PC-3 (cell line): ENCODE results near the gene HDLBP. TPM values are rescaled to one million over a fixed set of nuclear protein-coding genes. Genes with fewer than 3 reads are reported as not detected.

ENCODE experiments used
- ATAC-seq: fragments of 200-7000 bp; cut with Tn5 transposase; 2 replicates; pipeline ENCODE4 v1.9.1; 2020; ENCODE audit warnings: mild to moderate bottlenecking, moderate library complexity
- BruUV-seq: library from RNA; stranded (reverse); fragments of 400-500 nt; replicated peaks from 2 replicates; lab custom pipeline; 2021; lab: Mats Ljungman, UMichigan
- CTCF ChIA-PET: fragments of 300-600 bp; sonication (Branson Sonifier 250); formaldehyde crosslinking; loops from one replicate; lab custom pipeline; 2022; ENCODE audit warnings: antibody characterized with exemption; lab: Charles Lee
- POLR2A ChIA-PET: fragments of 300-600 bp; sonication (Branson Sonifier 250); formaldehyde crosslinking; loops from one replicate; lab custom pipeline; 2022; ENCODE audit warnings: antibody characterized with exemption; ENCODE audit not compliant: unreplicated experiment; lab: Charles Lee
- DNase-seq: peaks from one replicate; pipeline ENCODE4 v3.0.0-alpha.2; 2015
- H2AFZ ChIP-seq: fragments of 300-600 bp; sonication (generic); 2 replicates; pipeline ENCODE4 v1.6.0; 2016; ENCODE audit warnings: antibody characterized with exemption, low read length
- H3F3A ChIP-seq: fragments of 300-600 bp; sonication (generic); one replicate; pipeline ENCODE4 v1.6.0; 2017; ENCODE audit warnings: antibody characterized with exemption, low read length, control low read depth, mild to moderate bottlenecking; ENCODE audit not compliant: unreplicated experiment
- H3K27ac ChIP-seq: fragments of 300-600 bp; sonication (generic); 2 replicates; pipeline ENCODE4 v1.5.1; 2016; ENCODE audit warnings: mild to moderate bottlenecking, low read length
- H3K27me3 ChIP-seq: fragments of 300-600 bp; sonication (generic); 2 replicates; pipeline ENCODE4 v1.6.1; 2016; ENCODE audit warnings: low read length, mixed read lengths
- H3K36me3 ChIP-seq: fragments of 300-600 bp; sonication (generic); 2 replicates; pipeline ENCODE4 v1.6.1; 2016; ENCODE audit warnings: low read depth, mixed run types, low read length, mixed read lengths
- H3K4me1 ChIP-seq: fragments of 300-600 bp; sonication (generic); 2 replicates; pipeline ENCODE4 v1.5.1; 2016; ENCODE audit warnings: low read length; ENCODE audit not compliant: insufficient read depth
- H3K4me2 ChIP-seq: fragments of 300-600 bp; sonication (generic); 2 replicates; pipeline ENCODE4 v1.6.0; 2016; ENCODE audit warnings: low read length
- H3K4me3 ChIP-seq: fragments of 300-600 bp; sonication (generic); 2 replicates; pipeline ENCODE4 v1.5.1; 2016; ENCODE audit warnings: mild to moderate bottlenecking, low read length, mixed read lengths
- H3K79me2 ChIP-seq: fragments of 300-600 bp; sonication (generic); 2 replicates; pipeline ENCODE4 v1.6.1; 2017; ENCODE audit warnings: low read length, mixed read lengths
- H3K9ac ChIP-seq: fragments of 300-600 bp; sonication (generic); 2 replicates; pipeline ENCODE4 v1.6.0; 2016; ENCODE audit warnings: mild to moderate bottlenecking, low read length
- H3K9me2 ChIP-seq: fragments of 300-600 bp; sonication (generic); replicated peaks from 2 replicates; pipeline ENCODE4 v1.6.1; 2016; ENCODE audit warnings: mixed run types, low read length, mixed read lengths
- H3K9me3 ChIP-seq: fragments of 300-600 bp; sonication (generic); 2 replicates; pipeline ENCODE4 v1.6.1; 2016; ENCODE audit warnings: low read length, mixed read lengths
- H4K20me1 ChIP-seq: fragments of 300-600 bp; sonication (generic); 2 replicates; pipeline ENCODE4 v1.6.1; 2016; ENCODE audit warnings: low read length, mixed read lengths
- CTCF ChIP-seq: fragments of 300-600 bp; sonication (generic); conservative IDR thresholded peaks from 2 replicates; pipeline ENCODE4 v1.5.1; 2017; ENCODE audit warnings: antibody characterized with exemption, low read depth, mild to moderate bottlenecking, low read length
- EZH2 ChIP-seq: fragments of 300-600 bp; sonication (generic); IDR thresholded peaks from one replicate; pipeline ENCODE4 v1.6.1; 2017; ENCODE audit warnings: antibody characterized with exemption, mild to moderate bottlenecking, low read length; ENCODE audit not compliant: unreplicated experiment
- EZH2phosphoT487 ChIP-seq: fragments of 300-600 bp; sonication (generic); IDR thresholded peaks from 2 replicates; pipeline ENCODE4 v1.6.1; 2018; ENCODE audit warnings: mild to moderate bottlenecking, antibody characterized with exemption, low read length, borderline replicate concordance
- intact Hi-C: fragments of 100-400 bp; cut with micrococcal nuclease; formaldehyde crosslinking; loops from 2 replicates; pipeline ENCODE4 v1.9.0; 2023
- total RNA-seq: library from RNA; depleted of rRNA; stranded (reverse); fragments of >200 nt; gene quantifications from 2 replicates; pipeline ENCODE4 v1.2.3, GENCODE V29; 2014

Gene HDLBP
- total RNA-seq, 1 experiment from 2014 or later = 410 TPM

GRCh38 chr2:241344925-241345651, 29.6 kb upstream of the HDLBP start:
- Histone ChIP-seq H3K9ac (no peak overlapping the region), H3K4me3 (no peak overlapping the region), H3K4me2 (no peak overlapping the region), H2AFZ (no peak overlapping the region), H3K27me3 (no peaks in the 10 kb centered on the region), H3K79me2 (no peaks in the 10 kb centered on the region), H3K9me3 (no peaks in the 10 kb centered on the region), H3K4me1 (no peaks in the 10 kb centered on the region), H3K36me3 (peaks cover 54% of the 10 kb centered on the region), H3K9me2 (no peaks in the 10 kb centered on the region), H3K27ac (no peak overlapping the region), H4K20me1 (0 out of 2 replicates have a peak, but pooled peaks cover 7% of the 10 kb centered on the region), H3F3A (no peaks in the 10 kb centered on the region)
- TF ChIP-seq EZH2 = no peak
- TF ChIP-seq EZH2phosphoT487 = no peak
- no peak for TF ChIP-seq CTCF
- no peak for DNase-seq
- intact Hi-C loops = no loop called here
- POLR2A ChIA-PET = no interaction called here
- CTCF ChIA-PET = no interaction called here
- no TSS peak for BruUV-seq
- ATAC-seq = no peak

GRCh38 chr2:241340631-241341163, 25.2 kb upstream of the HDLBP start:
- Histone ChIP-seq H3K4me3 (no peak overlapping the region), H3K4me1 (no peaks in the 10 kb centered on the region), H3K4me2 (no peak overlapping the region), H3K9me3 (no peaks in the 10 kb centered on the region), H3K27ac (no peak overlapping the region), H3F3A (no peaks in the 10 kb centered on the region), H3K9me2 (no peaks in the 10 kb centered on the region), H3K36me3 (peaks cover 56% of the 10 kb centered on the region), H3K79me2 (no peaks in the 10 kb centered on the region), H2AFZ (no peak overlapping the region), H3K27me3 (no peaks in the 10 kb centered on the region), H4K20me1 (0 out of 2 replicates have a peak, but pooled peaks cover 11% of the 10 kb centered on the region), H3K9ac (no peak overlapping the region)
- intact Hi-C loops = no loop called here
- POLR2A ChIA-PET = no interaction called here
- CTCF ChIA-PET = interaction anchor here (0.6 kb wide), 1 partner anchor 44 kb away, joined by 3 read pairs; no protein-coding TSS in a partner anchor
- no peak for DNase-seq
- no peak for ATAC-seq
- TF ChIP-seq CTCF (no peak), EZH2phosphoT487 (no peak), EZH2 (no peak)
- no TSS peak for BruUV-seq
